HG03108 (cell line): Measurements from ENCODE around the gene SYT17.

ENCODE experiments used
- ATAC-seq: cut with Tn5 transposase; IDR thresholded peaks from one replicate; pipeline ENCODE4 v1.9.1; 2021; ENCODE audit warnings: moderate library complexity; ENCODE audit not compliant: unreplicated experiment

The SYT17 gene, protein sequence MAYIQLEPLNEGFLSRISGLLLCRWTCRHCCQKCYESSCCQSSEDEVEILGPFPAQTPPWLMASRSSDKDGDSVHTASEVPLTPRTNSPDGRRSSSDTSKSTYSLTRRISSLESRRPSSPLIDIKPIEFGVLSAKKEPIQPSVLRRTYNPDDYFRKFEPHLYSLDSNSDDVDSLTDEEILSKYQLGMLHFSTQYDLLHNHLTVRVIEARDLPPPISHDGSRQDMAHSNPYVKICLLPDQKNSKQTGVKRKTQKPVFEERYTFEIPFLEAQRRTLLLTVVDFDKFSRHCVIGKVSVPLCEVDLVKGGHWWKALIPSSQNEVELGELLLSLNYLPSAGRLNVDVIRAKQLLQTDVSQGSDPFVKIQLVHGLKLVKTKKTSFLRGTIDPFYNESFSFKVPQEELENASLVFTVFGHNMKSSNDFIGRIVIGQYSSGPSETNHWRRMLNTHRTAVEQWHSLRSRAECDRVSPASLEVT

DNA sequence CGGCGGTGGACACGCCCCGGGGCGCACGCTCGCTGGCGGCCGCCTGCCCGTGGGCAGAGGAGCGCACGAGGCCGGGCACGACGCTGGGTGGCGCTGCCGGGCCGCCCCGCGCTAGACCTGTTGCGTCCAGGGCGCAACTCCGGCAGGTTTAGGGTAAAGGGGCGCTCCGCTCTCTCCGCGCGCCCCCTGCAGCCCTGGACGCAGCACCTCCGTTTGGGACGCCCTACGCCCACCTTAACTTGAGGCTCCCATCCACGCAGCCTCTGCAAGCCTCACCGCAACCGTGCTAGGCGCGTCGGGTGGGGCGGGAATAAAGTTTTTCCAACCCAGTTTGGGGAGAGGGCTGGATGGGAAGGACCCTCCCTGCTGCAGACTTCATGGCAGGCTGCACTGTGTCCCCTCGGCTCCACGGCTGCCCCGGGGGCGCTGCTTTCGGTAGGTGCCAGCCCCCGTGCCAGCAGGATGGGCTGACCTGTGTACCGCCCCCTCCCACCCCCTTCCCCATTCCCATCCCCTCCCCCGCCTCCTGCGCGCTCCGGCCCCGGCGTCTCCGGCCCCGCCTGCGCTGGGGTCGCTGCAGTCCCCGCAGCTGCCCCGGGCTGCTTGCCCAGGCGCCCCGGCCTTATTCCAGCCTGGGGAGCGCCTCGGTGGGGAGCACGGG lies at the start of gene SYT17:
Gene SYT17, plus strand, starts transcription at position 531 of the 661 bp plus-strand sequence. CDS start 407 bp downstream, outside the sequence.
- no peak for ATAC-seq

DNA sequence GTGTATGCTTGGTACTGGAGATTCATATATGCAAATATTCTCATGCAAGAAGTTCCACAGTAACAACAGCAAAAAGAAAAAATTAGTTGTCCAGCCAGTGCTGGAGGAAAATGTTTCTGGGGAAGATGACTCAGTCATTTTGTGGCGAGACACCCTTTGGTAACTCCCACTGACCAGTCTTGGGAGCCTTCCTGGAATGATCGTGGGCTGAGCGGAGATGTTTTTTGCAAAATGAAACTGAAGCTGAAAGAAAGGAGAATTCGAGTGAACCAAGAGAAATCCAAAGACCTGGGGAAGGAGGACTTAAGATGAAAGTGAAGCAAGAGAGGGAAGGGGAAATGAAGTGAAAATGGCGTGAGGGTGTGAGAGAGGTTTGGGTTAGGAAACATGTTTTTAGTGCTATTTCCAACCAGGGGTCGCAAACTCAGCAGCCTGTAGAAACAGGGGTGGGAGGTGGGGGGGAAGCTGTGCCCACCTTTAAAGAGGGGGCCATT lies 49.1 kb upstream of the SYT17 start:
- no peak for ATAC-seq

DNA sequence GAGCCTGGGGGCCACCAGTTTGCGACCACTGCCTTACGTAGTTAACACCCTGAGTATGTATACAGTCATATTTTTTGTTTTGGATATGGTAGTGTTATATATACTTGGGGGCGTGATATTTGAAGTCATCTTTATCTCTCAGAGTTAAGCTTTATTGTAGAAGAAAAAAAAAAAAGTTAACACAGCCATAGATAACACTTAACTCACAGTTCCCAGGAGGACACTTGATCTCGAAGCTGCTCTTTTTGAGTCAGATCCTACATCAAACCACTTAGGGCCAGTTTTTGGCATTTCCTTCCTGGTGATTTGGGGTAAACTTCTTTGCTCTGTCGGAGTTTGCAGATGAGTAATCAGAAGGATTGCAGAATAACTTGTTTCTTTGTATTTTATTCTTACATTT lies 48.5 kb upstream of the SYT17 start:
- no peak for ATAC-seq

DNA sequence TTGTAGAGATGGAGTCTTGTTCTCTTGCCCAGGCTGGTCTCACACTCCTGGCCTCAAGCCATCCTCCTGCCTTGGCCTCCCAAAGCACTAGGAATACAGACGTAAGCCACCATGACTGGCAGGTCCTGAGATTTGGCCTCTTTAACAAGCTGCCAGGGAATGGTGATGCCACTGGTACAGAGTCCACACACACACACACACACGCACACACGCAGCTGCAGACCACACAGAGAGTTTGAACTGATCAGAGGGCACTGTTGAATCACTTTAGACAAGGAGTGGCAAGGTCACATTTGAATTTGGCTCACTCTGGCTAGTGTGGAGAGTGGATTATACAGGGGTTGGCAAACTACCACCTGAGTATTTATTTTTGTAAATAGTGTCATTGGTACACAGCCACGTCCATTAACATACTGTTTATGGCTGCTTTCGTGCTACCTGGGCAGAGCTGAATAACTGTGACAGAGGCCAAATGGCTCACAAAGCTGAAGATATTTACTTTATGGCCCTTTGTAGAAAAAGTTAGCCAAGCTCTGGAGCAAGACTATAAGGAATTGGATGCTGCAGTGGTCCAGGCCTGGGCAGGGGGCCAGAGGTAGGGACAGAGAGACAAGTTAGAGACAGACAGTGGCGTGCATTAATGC lies 44.4 kb upstream of the SYT17 start:
- ATAC-seq = no peak

DNA sequence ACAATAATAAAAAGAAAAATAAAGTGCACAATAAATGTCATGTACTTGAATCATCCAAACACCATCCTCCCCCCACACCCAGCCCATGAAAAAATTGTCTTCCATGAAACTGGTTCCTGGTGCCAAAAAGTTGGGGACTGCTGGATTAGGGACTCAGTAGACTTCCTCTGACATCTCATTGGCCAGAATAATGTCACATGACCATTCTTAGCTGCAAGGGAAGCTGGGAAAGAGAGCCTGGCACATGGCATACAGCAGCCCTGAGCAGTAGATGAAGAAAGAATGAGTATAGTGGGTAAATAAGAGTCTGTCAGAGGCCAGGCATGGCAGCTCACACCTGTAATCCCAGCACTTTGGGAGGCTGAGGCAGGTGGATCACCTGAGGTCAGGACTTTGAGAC lies 41.7 kb upstream of the SYT17 start:
- no peak for ATAC-seq

DNA sequence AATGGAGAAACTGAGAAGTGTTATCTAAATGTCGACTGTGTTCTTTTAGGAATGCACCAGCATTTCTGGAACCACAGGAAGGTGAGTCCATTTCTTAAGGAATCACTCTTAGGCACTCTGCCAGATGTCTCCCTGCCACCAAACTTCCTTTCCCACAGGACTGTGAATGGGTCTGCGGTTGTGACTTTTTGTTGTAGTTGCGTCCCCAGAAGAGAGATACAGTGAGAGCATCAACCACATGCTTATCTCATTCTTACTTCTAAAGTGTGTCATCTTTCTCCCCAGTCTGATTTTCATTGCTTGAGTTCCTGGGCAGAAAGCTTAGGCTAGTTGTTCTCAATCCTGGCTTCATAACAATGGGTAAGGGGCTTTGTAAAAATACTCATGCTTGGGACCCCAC lies 40.8 kb upstream of the SYT17 start:
- ATAC-seq = peak; percentile 22

DNA sequence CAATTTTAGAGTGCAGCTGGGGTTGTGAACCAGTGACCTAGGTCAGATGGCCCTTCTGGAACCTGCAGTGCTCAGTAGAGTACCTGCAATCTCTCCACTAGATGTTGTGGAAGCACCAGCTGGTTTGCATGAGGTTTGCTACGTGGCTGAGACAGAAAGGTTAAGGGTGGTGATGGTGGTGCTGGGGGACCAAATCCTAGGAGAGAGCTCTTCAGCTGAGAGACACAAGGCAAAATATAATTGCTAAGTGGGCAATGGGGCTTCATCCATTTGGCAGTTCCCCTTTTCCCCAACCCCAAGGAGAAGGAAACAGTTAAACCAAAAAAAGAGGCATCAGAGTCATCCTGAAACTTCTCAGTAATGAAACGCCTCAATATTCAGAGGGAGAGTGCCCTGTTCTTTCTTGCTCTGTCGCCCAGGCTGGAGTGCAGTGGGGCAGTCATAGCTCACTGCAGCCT lies 40.3 kb upstream of the SYT17 start:
- peak; percentile 56 for ATAC-seq

DNA sequence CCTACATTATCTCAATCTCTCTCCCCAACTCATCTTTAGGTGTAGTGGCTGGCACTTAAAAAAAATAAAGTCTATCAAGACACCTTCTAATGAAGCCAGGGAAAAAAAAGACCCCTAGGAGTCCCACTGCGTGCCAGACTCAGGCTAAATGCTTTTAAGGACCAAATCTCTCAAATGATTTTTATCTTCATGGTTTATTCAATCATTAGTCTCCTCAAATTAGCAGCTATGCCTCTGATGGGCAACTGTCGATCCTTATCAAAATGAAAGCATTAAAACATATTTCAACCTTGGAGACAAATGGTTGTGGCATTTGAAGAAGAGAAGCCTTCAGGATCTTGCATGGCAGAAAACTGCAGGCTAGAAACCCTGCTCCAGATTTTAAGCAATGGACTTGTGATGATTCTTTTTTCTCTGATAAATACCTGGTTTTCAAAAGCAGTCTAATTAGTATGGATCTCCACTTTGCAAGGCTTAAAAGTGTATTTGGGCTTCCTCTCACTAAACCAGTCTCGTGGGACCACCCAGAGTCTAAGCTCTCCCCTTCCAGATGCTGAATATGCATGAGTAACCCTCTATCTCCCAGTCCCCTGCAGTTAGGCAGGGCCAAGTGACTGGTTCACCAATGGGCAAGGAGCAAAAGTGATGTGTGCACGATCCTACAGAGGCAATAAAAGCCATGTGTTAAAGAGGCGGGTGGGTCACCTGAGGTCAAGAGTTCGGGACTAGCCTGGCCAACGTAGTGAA lies 39.4 kb upstream of the SYT17 start:
- ATAC-seq = no peak

DNA sequence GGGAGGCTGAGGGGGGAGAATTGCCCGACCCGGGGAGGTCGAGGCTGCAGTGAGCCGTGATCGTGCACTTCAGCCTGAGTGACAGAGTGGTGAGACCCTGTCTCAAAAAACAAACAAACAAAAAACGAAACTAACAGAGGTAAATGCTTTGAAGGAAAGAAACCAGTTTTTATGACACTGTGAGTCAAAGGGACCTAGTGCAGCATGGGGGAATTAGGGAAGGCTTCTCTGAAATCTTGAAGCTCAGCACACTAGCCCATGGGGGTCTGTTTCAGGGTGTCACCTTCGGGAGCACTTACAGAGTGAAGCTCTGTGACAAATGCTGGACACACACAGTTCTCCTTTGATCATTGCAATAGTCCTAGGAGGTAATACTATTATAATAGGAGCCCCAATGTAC lies 37.7 kb upstream of the SYT17 start:
- no peak for ATAC-seq

DNA sequence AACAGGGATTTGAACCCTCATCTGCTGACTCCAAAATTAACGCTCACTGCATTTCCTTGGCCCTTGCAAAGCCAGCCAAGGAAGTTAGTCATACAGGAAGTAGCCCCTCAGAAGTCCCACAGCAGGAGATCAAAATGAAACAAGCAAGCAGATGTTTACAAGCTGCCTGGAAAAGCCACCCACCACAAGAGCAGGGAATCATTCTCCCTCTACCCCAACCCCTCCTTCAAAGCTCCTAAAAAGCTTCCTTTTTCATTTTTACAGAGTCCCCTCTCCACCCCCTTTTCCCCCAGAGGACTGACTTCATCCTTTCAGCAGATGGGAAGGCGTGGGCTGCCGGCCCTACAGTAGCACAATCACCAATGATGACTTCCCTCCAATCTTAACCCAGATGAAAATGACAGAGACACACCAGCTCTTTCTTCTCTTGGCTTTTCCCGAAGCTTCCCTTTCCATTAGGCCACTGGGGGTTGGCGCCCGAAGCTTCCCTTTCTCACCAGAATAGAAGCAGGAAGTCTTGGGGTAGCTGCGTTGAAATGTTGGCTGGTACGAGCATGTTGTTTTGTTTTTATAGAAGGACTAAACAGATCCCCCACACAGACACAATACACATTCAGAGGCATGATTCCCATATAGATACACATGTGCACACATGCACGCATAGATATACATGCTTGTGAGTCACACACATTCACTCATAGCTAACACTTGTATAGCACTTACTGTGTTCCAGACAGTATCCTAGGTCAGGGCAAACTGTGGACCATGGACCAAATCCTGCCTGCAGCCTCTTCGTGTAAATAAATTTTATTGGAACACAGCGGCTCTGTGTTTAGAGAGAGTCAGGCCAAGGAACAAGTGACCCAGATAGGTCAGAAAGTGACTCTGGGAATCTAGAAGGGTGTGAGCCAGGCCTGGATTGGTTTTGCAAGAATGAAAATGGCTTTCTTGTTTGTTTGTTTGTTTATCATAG lies 36.9 kb upstream of the SYT17 start:
- ATAC-seq = no peak

DNA sequence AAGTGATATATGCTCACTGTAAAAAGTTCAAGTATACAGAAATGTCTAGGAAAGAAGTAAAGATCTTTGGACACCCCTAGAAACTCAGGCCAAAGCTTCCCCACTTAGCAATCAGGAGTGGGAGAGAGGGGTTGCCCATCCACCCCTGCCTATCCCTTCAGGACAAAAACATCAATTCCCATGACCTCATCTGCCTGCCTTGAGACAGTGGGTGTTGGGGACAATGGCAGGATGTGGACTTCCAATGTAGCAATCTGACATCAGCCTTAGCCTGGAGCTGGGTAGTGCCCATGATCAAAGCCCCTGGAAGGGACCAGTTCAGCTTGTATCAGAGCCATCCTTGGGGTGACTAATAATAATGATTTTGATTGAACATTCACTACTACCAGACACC lies 36.2 kb upstream of the SYT17 start:
- ATAC-seq = no peak

DNA sequence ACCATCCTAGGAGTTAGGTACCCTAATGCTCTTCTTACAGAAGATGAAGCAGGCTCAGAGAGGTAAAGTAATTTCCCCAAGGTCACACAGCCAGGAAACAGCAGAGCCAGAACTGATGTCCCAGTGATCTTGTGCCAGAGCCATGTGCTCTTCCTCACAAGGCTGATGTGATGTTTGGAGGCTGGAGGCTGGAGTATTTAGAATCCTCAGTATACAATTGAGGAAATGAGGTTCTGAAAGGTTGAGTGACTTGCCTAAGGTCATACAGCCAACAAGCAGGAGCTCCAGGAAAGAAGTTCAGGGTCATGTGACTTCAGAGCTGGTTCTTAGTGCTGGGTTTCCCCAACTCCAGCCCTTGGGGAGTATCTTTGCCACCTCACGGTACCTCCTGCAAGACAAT lies 35.8 kb upstream of the SYT17 start:
- ATAC-seq = no peak

DNA sequence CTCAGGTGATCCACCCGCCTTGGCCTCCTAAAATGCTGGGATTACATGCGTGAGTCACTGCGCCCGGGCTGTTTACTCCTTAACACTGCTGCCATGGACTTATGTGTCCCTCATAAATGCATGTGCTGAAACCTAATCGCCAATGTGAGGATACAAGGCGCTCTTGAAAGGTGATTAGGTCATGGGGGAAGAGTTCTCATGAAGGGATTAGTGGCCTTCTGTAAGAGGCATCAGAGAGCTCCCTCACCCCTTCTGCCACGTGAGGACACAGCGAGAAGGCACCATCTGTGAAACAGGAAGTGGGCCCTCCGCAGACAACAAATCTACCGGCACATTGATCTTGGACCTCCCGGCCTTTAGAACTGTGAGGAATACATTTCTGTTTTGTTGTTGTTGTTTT lies 35.1 kb upstream of the SYT17 start:
- ATAC-seq = no peak

DNA sequence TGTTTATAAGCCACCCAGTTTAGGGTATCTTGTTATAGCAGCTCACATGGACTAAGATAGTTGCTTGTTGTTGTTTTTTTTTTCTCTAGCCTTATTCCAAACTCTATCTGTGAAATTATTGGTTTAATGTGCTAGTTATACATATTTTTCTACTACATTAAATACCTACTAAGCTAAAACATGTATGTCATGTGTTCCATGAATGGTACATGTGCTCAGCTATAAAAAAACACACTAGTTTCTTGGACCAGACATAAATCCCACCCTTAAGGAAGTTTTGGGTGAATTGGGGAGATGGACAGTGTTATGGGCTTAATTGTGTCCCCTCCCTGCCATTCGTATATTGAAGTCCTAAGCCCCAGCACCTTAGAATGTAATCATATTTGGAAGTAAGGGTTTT lies 34.4 kb upstream of the SYT17 start:
- no peak for ATAC-seq

DNA sequence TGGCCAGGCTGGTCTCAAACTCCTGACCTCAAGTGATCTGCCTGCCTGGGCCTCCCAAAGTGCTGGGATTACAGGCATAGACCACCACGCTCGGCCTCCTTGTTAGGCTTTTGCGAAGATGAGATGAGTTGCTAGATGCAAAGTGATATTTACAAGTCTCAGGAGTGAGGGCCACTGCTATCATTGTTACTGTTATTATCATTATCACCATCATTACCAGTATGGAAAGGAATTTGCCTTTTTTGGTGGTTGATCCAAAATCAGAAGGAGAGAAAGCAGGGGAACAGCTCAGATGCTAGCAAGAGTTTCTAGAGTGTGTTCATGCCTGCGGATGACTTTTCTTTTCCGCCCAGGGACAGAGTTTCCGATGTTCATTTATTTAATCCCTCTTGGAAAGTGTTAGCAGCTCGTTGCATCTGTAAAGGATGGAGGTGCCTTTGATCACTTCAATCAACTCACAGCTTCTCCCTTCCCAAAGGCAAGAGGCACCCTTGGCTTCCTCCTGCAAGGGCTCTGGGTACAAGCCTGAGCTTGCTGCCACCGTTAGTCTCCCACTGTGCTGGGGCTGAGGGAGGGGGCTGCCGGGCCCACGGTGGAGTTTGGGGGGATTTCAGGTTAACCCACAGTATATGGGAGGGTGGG lies 32.7 kb upstream of the SYT17 start:
- no peak for ATAC-seq

DNA sequence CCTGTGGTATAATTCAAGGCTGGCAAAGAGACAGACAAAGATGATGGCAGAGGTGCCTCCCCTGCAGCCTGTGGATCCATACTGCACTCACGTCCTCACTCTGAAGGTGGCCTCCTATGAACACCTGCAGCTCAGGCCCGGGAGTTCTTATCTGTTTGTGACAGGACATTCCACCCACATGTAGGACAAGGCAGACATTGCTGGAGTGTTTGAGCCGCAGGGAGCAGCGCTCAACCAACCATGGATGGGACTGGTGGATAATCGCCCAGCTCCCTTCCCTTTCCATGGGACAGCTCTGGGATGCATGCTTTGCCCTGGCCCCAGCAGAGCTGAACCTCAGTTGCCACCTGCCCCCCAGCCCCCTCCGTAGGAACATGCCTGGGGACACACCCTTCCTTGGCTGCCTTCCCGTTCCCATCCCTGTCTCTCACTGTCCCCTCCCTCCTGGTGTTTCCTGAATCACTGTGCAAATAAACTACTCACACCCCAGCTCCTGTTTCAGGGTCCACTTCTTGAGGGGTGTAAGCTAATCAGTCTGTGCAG lies 32.1 kb upstream of the SYT17 start:
- no peak for ATAC-seq

DNA sequence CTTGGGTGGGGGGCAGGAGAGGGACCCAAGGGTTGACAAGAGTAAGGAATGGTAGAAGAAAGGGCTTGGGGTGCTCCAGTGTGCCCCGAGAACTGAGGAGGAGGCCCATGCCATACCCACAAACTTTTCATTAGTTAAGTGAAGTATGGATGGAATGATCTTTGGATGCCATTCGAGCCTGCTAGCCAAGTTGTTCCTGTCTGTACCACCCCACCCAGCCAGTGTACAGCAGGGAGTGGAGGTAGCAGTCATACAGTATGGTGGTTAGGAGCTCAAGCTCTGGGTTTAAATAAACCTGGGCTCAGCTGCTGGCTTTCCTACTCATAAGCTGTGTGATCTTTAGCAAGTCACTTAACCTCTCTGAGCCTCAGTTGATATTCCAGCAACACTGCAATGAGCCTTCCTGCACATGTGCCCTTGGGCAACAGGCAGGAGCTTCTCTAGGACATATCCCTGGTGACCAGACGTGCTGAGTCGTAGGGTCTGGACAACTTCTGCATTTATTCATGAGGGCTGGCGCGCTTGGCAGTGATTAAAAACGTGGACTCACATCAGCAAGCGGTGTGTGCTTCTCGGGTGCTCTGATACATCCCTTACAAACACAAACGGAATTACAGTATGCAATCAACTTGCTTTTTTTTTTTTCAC lies 31.4 kb upstream of the SYT17 start:
- ATAC-seq = no peak
